T-helper 2 cell treated with Interferon-gamma antibody and Interleukin-4, amounts not matched to agents 5 μg/mL and 100 μg/mL, for 36 hours (primary cell): Measurements from ENCODE around the gene GSN.

Experiments
- DNase-seq: peaks from one replicate; pipeline ENCODE4 v3.0.0; 2021; ENCODE audit warnings: low spot score
- H3K27ac Mint-ChIP-seq: one replicate; pipeline ENCODE4 v1.8.0; 2021; ENCODE audit warnings: mild to moderate bottlenecking, mixed read lengths
- H3K27me3 Mint-ChIP-seq: one replicate; pipeline ENCODE4 v1.8.0; 2021; ENCODE audit warnings: low read depth, mixed read lengths
- H3K36me3 Mint-ChIP-seq: one replicate; pipeline ENCODE4 v1.8.0; 2021; ENCODE audit warnings: low read depth, mixed read lengths
- H3K4me1 Mint-ChIP-seq: one replicate; pipeline ENCODE4 v1.8.0; 2021; ENCODE audit warnings: low read depth, mixed read lengths
- H3K4me3 Mint-ChIP-seq: one replicate; pipeline ENCODE4 v1.8.0; 2022; ENCODE audit warnings: mild to moderate bottlenecking, moderate library complexity, mixed read lengths
- H3K9me3 Mint-ChIP-seq: one replicate; pipeline ENCODE4 v1.8.0; 2021; ENCODE audit warnings: mixed read lengths

Gene GSN

GRCh38 chr9:121328876-121329681 is 61.1 kb downstream of the GSN start:
- H3K4me1 Mint-ChIP-seq: no peaks in the 10 kb centered on the region
- H3K27ac Mint-ChIP-seq: no peak overlapping the region
- no peaks in the 10 kb centered on the region for H3K9me3 Mint-ChIP-seq
- no peak overlapping the region for H3K4me3 Mint-ChIP-seq
- no peaks in the 10 kb centered on the region for H3K36me3 Mint-ChIP-seq
- no peak for DNase-seq
- H3K27me3 Mint-ChIP-seq: no peaks in the 10 kb centered on the region

- H3K27me3 Mint-ChIP-seq: no peaks in the 10 kb centered on the region
- H3K4me1 Mint-ChIP-seq: no peaks in the 10 kb centered on the region
- no peak overlapping the region for H3K27ac Mint-ChIP-seq
- H3K36me3 Mint-ChIP-seq: no peaks in the 10 kb centered on the region
- no peaks in the 10 kb centered on the region for H3K9me3 Mint-ChIP-seq
- DNase-seq: no peak
- H3K4me3 Mint-ChIP-seq: no peak overlapping the region
These were observed 63.6 kb downstream of the GSN start for GRCh38 chr9:121331549-121331948.

GRCh38 chr9:121331992-121332685 is 64.2 kb downstream of the GSN start:
- Mint-ChIP-seq H3K27ac (no peak overlapping the region), H3K27me3 (no peaks in the 10 kb centered on the region), H3K4me3 (no peak overlapping the region), H3K4me1 (no peaks in the 10 kb centered on the region), H3K36me3 (no peaks in the 10 kb centered on the region), H3K9me3 (no peaks in the 10 kb centered on the region)
- DNase-seq: no peak

GRCh38 chr9:121333950-121334773 is 66.2 kb downstream of the GSN start:
- H3K27me3 Mint-ChIP-seq: no peaks in the 10 kb centered on the region
- H3K4me3 Mint-ChIP-seq: no peak overlapping the region
- no peaks in the 10 kb centered on the region for H3K9me3 Mint-ChIP-seq
- H3K36me3 Mint-ChIP-seq: peaks cover 3% of the 10 kb centered on the region
- no peak overlapping the region for H3K27ac Mint-ChIP-seq
- H3K4me1 Mint-ChIP-seq: no peaks in the 10 kb centered on the region
- DNase-seq: no peak

- H3K4me3 Mint-ChIP-seq: no peak overlapping the region
- no peaks in the 10 kb centered on the region for H3K27me3 Mint-ChIP-seq
- no peak for DNase-seq
- peaks cover 5% of the 10 kb centered on the region for H3K4me1 Mint-ChIP-seq
- no peaks in the 10 kb centered on the region for H3K9me3 Mint-ChIP-seq
- H3K27ac Mint-ChIP-seq: no peak overlapping the region
- H3K36me3 Mint-ChIP-seq: peaks cover 8% of the 10 kb centered on the region
These were observed 68.7 kb downstream of the GSN start for GRCh38 chr9:121336665-121337064.

DNA sequence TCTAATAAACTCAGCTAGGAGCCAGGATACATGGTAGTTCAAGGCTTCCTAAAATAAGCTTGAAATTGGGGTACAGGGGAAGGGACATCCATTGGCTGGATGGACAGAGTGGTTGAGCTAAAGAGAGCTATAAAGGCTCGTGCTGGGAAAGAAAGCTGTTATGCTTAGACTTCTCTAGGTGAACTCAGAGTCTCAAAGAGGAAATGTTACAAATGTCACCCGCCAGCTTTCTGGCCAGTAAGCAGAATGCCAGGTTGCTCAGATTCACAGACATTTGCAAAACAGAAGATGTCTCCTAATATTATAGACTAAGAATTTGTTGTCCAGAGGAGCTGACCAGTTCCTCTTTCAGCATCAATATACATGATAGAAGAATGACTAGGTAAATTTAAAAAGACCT is 71.5 kb downstream of the GSN start:
- no peaks in the 10 kb centered on the region for H3K27me3 Mint-ChIP-seq

DNA sequence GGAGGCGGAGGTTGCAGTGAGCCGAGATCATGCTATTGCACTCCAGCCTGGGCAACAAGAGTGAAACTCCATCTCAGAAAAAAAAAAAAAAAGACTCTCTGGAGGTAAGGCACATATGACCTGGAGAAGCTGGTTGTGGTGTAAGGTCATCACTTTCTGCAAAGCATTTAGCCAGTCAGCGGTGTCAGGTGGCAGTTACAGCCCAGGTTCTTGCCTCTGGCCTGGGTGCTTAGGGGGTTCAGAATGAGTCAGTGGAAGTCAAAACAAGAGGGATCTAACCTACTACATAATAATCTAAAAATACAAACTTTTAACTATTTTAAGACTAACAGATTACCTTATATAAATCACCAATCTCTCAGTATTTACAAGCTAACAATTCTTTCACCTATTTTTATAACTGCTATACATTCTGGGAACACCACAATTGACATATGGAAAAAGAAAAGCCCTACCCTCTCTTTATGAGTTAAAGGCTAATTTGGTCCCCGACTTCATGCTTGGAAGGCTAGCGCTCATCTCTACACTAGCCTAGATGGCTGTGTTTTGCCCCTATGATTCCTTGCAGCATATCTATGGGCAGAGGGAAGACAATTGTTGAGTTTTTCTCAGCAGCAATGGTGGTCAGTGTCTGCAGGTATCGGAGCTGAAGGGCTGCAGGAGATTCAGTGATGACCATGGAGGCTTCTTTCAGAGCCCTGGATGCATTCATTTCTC is 72.9 kb downstream of the GSN start:
- Mint-ChIP-seq H3K27me3 (no peaks in the 10 kb centered on the region), H3K4me3 (no peak overlapping the region), H3K9me3 (no peaks in the 10 kb centered on the region), H3K36me3 (peaks cover 8% of the 10 kb centered on the region), H3K27ac (no peak overlapping the region), H3K4me1 (peaks cover 10% of the 10 kb centered on the region)
- DNase-seq: no peak

More for the DNA sequence above, 71.5 kb downstream of the GSN start:
- Mint-ChIP-seq H3K27ac (no peak overlapping the region), H3K9me3 (no peaks in the 10 kb centered on the region), H3K4me3 (no peak overlapping the region), H3K4me1 (peaks cover 8% of the 10 kb centered on the region), H3K36me3 (peaks cover 8% of the 10 kb centered on the region)
- no peak for DNase-seq

DNA sequence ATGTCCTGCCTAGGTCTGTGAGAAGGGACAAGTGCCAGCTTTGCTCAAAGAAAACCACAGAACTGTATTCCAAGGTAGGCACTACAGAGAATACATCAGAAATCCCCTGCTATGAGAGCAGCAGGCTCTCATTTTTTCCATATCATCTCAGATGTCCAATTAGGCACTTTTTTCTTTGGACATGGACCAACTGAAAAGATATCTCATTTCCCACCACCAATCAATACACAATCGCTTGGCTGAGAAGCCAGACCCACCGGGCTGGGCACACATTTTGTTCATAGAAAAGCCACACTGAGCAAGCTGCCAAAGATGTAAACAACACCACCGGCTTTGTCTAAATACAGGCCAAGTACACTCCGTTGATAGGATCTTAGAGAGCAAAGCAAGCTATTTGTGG is 76.2 kb downstream of the GSN start:
- Mint-ChIP-seq H3K9me3 (no peaks in the 10 kb centered on the region), H3K27me3 (no peaks in the 10 kb centered on the region), H3K27ac (no peak overlapping the region), H3K36me3 (peaks cover 10% of the 10 kb centered on the region), H3K4me3 (no peak overlapping the region), H3K4me1 (peaks cover 10% of the 10 kb centered on the region)
- DNase-seq: no peak

GRCh38 chr9:121345070-121345469 is 77.1 kb downstream of the GSN start:
- peaks cover 10% of the 10 kb centered on the region for H3K4me1 Mint-ChIP-seq

GRCh38 chr9:121348221-121348620 is 80.3 kb downstream of the GSN start:
- Mint-ChIP-seq H3K27ac (no peak overlapping the region), H3K27me3 (no peaks in the 10 kb centered on the region), H3K4me3 (no peak overlapping the region), H3K4me1 (peaks cover 7% of the 10 kb centered on the region), H3K36me3 (peaks cover 10% of the 10 kb centered on the region), H3K9me3 (no peaks in the 10 kb centered on the region)
- DNase-seq: no peak

More at GRCh38 chr9:121345070-121345469, 77.1 kb downstream of the GSN start:
- Mint-ChIP-seq H3K4me3 (no peak overlapping the region), H3K9me3 (no peaks in the 10 kb centered on the region), H3K27me3 (no peaks in the 10 kb centered on the region), H3K36me3 (peaks cover 10% of the 10 kb centered on the region), H3K27ac (no peak overlapping the region)
- no peak for DNase-seq

DNA sequence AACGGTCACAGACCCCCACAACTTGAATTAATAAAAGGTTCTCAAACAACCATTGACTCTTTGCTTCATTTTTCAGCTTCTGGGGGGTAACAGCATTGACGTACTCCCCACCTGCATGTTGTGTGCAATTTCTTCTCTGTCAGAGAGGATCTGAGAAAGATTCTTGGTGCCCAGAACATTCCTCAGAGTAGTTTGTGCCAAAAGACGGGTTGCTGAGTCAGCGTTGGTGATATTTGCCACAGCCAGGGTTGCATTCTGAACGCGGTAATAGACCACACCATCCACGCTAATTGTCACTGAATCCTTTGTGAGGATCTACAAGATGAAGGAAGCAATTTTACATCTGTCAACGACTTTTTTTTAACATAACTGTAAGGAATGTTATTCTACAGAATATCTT is 81.0 kb downstream of the GSN start:
- Mint-ChIP-seq H3K36me3 (peaks cover 15% of the 10 kb centered on the region), H3K4me3 (no peak overlapping the region), H3K9me3 (no peaks in the 10 kb centered on the region), H3K27me3 (no peaks in the 10 kb centered on the region), H3K4me1 (peaks cover 13% of the 10 kb centered on the region), H3K27ac (no peak overlapping the region)
- no peak for DNase-seq

- no peaks in the 10 kb centered on the region for H3K9me3 Mint-ChIP-seq
- peaks cover 17% of the 10 kb centered on the region for H3K36me3 Mint-ChIP-seq
- no peak overlapping the region for H3K27ac Mint-ChIP-seq
- no peak overlapping the region for H3K4me3 Mint-ChIP-seq
- peaks cover 13% of the 10 kb centered on the region for H3K4me1 Mint-ChIP-seq
- no peak for DNase-seq
- H3K27me3 Mint-ChIP-seq: no peaks in the 10 kb centered on the region
These were observed 82.1 kb downstream of the GSN start for GRCh38 chr9:121350036-121350435.

GRCh38 chr9:121350993-121351561 is 83.1 kb downstream of the GSN start:
- Mint-ChIP-seq H3K4me1 (peaks cover 13% of the 10 kb centered on the region), H3K27me3 (no peaks in the 10 kb centered on the region), H3K36me3 (peaks cover 20% of the 10 kb centered on the region), H3K27ac (no peak overlapping the region), H3K9me3 (no peaks in the 10 kb centered on the region), H3K4me3 (no peak overlapping the region)
- DNase-seq: no peak
